NCI-H1930 (cell line): Measurements from ENCODE around the gene INPP5A.
"Not testable (repeated sequence)": the region's sequence is repeated elsewhere in the genome, so short reads cannot be mapped to it uniquely, and the experiment has no call there.

Experiments
- DNase-seq, 2 experiments: peaks; one replicate each; lab custom pipeline; 2025; lab: John Stamatoyannopoulos, UW

INPP5A gene

GRCh38 chr10:132599023-132599618, 61.5 kb downstream of the INPP5A start:
- DNase-seq = not testable (repeated sequence)

GRCh38 chr10:132599732-132600131, 62.1 kb downstream of the INPP5A start:
- no peak for DNase-seq

- DNase-seq = no peak
Measured at GRCh38 chr10:132600416-132600815, 62.8 kb downstream of the INPP5A start.

- DNase-seq = no peak
Measured at GRCh38 chr10:132601567-132601966, 64.0 kb downstream of the INPP5A start.

GRCh38 chr10:132602614-132603013, 65.0 kb downstream of the INPP5A start:
- DNase-seq = no peak

- DNase-seq = no peak
Measured at GRCh38 chr10:132603851-132604533, 66.4 kb downstream of the INPP5A start.

- DNase-seq = no peak
Measured at GRCh38 chr10:132604686-132605085, 67.1 kb downstream of the INPP5A start.

GRCh38 chr10:132605390-132605789, 67.8 kb downstream of the INPP5A start:
- DNase-seq = no peak

- DNase-seq = no peak
Measured at GRCh38 chr10:132606031-132606491, 68.5 kb downstream of the INPP5A start.

GRCh38 chr10:132606536-132607316, 69.1 kb downstream of the INPP5A start:
- DNase-seq = no peak

- DNase-seq = no peak
Measured at GRCh38 chr10:132607491-132607890, 69.9 kb downstream of the INPP5A start.

- no peak for DNase-seq
Measured at GRCh38 chr10:132607961-132608495, 70.4 kb downstream of the INPP5A start.

- DNase-seq = no peak
Measured at GRCh38 chr10:132608511-132609195, 71.1 kb downstream of the INPP5A start.

GRCh38 chr10:132609211-132609610, 71.6 kb downstream of the INPP5A start:
- DNase-seq = no peak

GRCh38 chr10:132610071-132610701, 72.6 kb downstream of the INPP5A start:
- no peak for DNase-seq

- DNase-seq = no peak
Measured at GRCh38 chr10:132611026-132611910, 73.7 kb downstream of the INPP5A start.

- DNase-seq = no peak
Measured at GRCh38 chr10:132611986-132612385, 74.4 kb downstream of the INPP5A start.

GRCh38 chr10:132612571-132613504, 75.3 kb downstream of the INPP5A start:
- no peak for DNase-seq

- no peak for DNase-seq
Measured at GRCh38 chr10:132613566-132614348, 76.2 kb downstream of the INPP5A start.
